Activated T-cell treated with anti-CD3 and anti-CD28 coated beads, Interleukin-2, amount 50 U/mL, for 72 hours (primary cell): ENCODE measurements around the gene HSPA13. TPM values are rescaled to one million over a fixed set of nuclear protein-coding genes. Genes with fewer than 3 reads are reported as not detected.
"Not testable (repeated sequence)": the region's sequence is repeated elsewhere in the genome, so short reads cannot be mapped to it uniquely, and the experiment has no call there.

Experiments used
- ATAC-seq, 2 donors: fragments of 150-1000 bp; cut with Tn5 transposase; replicated peaks in 1 of 2; 2 replicates each; pipeline ENCODE4 v1.10.0; 2021; ENCODE audit warnings: moderate library complexity in 2 of 2, mild to moderate bottlenecking in 1 of 2
- DNase-seq, 2 donors: peaks; one replicate each; pipeline ENCODE4 v3.0.0; 2021 to 2022; ENCODE audit warnings: mixed read lengths in 1 of 2
- H3K27ac Mint-ChIP-seq: one replicate; pipeline ENCODE4 v1.8.0; 2022; ENCODE audit warnings: mild to moderate bottlenecking, moderate library complexity, mixed read lengths
- H3K27me3 Mint-ChIP-seq: one replicate; pipeline ENCODE4 v1.8.0; 2022; ENCODE audit warnings: low read depth, mixed read lengths
- H3K36me3 Mint-ChIP-seq, 2 donors: one replicate each; pipeline ENCODE4 v1.8.0; 2022; ENCODE audit warnings: mixed read lengths in 2 of 2, mild to moderate bottlenecking in 1 of 2; ENCODE audit not compliant: insufficient read depth in 2 of 2
- H3K4me1 Mint-ChIP-seq: one replicate; pipeline ENCODE4 v1.8.0; 2022; ENCODE audit warnings: low read depth, mixed read lengths
- H3K4me3 Mint-ChIP-seq, 2 donors: one replicate each; pipeline ENCODE4 v1.8.0; 2022; ENCODE audit warnings: mild to moderate bottlenecking in 2 of 2, mixed read lengths in 2 of 2, moderate library complexity in 2 of 2
- H3K9me3 Mint-ChIP-seq, 2 donors: one replicate each; pipeline ENCODE4 v1.8.0; 2022; ENCODE audit warnings: mixed read lengths in 2 of 2
- total RNA-seq, 2 donors: library from RNA; stranded (reverse); gene quantifications; one replicate each; pipeline ENCODE4 v1.2.3, GENCODE V29; 2022

The HSPA13 gene
- total RNA-seq, 2 donors from 2014 or later, result 46.9 to 65.5 TPM

DNA sequence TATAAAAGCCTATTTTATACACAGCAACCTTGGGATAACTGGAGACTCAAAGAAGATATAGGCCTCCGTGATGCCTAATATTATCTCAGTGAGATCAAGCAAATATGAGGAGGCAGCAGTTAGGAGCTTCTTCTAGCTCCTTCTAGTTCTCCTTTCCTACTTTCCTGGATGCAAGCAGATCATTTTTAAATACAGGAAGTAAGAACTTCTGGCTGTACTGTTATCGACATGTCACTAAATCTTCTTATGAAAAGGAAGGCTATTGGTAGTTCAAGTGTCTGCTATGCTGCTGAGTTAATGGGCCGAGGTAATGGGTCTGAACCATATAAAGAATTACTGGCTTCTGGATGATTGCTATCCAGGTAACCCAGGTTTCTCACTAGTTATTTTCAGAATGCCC lies 15.9 kb downstream of the HSPA13 start:
- H3K4me3 Mint-ChIP-seq, result no peak overlapping the region
- no peaks in the 10 kb centered on the region for H3K9me3 Mint-ChIP-seq
- no peaks in the 10 kb centered on the region for H3K27me3 Mint-ChIP-seq
- H3K36me3 Mint-ChIP-seq, result no peaks in the 10 kb centered on the region
- ATAC-seq (no peak), DNase-seq (no peak)
- H3K27ac Mint-ChIP-seq, result peak overlapping the region; percentile 40
- H3K4me1 Mint-ChIP-seq, result no peaks in the 10 kb centered on the region

DNA sequence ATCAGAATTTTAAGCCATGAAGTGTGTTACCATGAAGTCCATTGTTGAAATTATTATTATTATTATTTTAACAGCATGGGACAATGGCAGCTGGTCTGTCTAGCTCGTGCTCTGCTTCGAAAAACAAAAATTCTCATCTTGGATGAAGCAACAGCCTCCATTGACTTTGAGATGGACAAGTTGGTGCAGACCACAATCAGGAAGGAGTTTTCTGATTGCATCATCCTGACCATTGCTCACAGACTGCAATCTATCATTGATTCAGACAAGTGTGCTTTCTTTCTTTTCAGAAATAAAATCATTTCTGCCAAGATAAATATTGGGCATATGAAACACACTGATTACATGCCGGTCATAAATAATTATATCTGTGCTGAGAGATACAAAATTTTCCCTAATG lies 21.0 kb downstream of the HSPA13 start:
- H3K27ac Mint-ChIP-seq, result no peak overlapping the region
- no peaks in the 10 kb centered on the region for H3K36me3 Mint-ChIP-seq
- no peaks in the 10 kb centered on the region for H3K4me1 Mint-ChIP-seq
- H3K27me3 Mint-ChIP-seq, result peaks cover 9% of the 10 kb centered on the region
- DNase-seq, result no peak
- ATAC-seq, result no peak
- H3K9me3 Mint-ChIP-seq, result no peaks in the 10 kb centered on the region
- H3K4me3 Mint-ChIP-seq, result no peak overlapping the region

DNA sequence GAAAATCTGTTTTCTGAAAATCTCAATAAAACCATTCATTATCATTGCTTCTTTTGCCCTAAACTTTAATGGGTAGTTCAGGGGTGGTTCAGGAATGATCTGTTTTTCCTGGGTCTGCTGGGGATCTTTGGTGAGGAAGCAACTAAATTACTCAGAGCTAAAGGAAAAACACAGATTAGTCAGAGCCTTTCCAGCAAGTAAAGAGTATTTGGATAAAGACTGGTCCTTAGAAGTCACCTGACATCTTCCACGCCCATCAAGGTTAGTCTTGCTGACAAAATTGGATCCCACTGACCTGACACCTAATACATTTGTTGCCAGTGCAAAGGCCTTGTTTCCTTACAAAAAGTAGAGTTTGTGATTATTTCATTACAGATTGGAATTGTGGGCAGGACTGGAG lies 24.2 kb downstream of the HSPA13 start:
- DNase-seq, result no peak
- Mint-ChIP-seq H3K27ac (no peak overlapping the region), H3K9me3 (no peaks in the 10 kb centered on the region), H3K36me3 (no peaks in the 10 kb centered on the region), H3K4me1 (no peaks in the 10 kb centered on the region), H3K27me3 (peaks cover 20% of the 10 kb centered on the region), H3K4me3 (no peak overlapping the region)
- ATAC-seq, result no peak

DNA sequence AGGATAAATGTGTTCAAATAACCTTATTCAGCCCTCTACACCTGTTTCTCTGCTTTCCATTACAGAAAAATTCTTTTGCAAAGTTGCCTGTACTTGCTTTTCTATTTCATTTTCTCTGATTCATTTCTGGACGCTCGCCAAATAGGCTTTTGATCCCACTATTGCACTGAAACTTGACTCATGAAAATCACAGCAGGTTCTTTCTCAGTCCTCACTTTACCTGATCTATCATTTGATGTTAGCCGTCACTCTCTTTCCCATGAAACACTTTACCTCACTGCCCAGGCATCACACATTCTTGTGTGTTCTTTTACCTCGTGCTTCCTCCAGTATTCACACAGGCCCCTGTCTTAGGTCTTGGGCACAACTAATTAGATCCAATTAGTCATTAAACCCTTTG lies 26.2 kb downstream of the HSPA13 start:
- ATAC-seq (no peak), DNase-seq (no peak)
- no peak overlapping the region for H3K27ac Mint-ChIP-seq
- H3K9me3 Mint-ChIP-seq, result no peaks in the 10 kb centered on the region
- peaks cover 20% of the 10 kb centered on the region for H3K27me3 Mint-ChIP-seq
- no peaks in the 10 kb centered on the region for H3K4me1 Mint-ChIP-seq
- H3K4me3 Mint-ChIP-seq, result no peak overlapping the region
- no peaks in the 10 kb centered on the region for H3K36me3 Mint-ChIP-seq

DNA sequence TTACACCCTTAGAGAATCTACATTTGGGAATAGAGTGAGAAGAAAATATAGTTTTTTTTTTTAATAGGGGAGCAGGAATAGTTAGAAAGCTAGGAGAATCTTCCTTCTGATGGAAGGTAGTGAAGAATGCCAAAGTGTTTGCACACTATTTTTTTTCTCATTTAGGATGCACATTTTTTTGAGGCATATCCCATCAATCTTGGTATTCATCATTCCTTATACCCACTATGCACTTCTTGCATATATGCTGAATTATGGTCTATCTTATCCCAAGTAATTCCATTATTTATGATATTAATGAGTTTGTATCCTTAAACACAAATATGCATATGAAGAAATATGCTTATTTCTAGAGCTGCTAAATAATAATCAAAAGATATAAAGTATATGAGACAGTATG lies 28.4 kb downstream of the HSPA13 start:
- no peak for DNase-seq
- H3K4me1 Mint-ChIP-seq, result no peaks in the 10 kb centered on the region
- H3K27ac Mint-ChIP-seq, result no peak overlapping the region
- no peaks in the 10 kb centered on the region for H3K9me3 Mint-ChIP-seq
- no peak for ATAC-seq
- peaks cover 20% of the 10 kb centered on the region for H3K27me3 Mint-ChIP-seq
- H3K36me3 Mint-ChIP-seq, result no peaks in the 10 kb centered on the region
- H3K4me3 Mint-ChIP-seq, result no peak overlapping the region

DNA sequence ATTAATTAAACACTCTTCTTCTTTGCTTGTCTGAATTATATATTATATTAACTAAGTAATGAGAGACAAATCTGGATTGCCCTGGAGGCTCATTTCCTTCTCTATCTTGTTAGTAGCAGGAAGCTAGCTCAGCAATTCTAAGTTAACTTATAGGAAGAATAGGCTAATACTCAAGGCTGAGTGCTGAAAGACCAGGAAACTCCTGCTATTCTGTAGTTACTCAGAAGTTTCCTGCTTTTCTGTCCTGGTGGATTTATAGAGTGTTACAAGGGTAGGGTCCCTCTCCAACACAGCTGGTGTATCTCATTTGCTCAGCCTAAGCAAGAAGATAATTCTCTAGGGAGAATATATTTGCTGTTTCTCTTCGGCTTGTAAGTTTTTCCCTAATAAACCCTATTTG lies 29.2 kb downstream of the HSPA13 start:
- DNase-seq (no peak), ATAC-seq (no peak)
- Mint-ChIP-seq H3K27me3 (peaks cover 15% of the 10 kb centered on the region), H3K36me3 (no peaks in the 10 kb centered on the region), H3K27ac (no peak overlapping the region), H3K9me3 (no peaks in the 10 kb centered on the region), H3K4me3 (no peak overlapping the region), H3K4me1 (no peaks in the 10 kb centered on the region)

DNA sequence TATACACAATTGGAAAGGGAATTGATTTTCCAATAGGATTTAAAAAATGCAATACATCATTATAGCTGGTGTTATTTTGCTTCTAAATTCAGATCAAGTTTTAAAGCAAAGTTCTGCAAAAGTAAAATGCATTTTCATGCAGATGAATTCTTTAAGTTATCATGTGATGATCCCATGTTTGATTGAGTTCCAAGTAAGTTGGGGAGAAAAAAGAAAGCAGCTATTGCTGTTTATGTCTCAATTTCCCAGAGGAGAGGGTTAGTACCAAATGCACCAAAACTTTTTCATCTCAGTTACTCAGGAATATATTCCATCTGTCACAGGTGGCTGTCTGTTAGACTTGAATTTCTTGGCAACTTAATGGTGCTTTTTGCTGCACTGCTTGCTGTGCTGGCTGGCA lies 29.7 kb downstream of the HSPA13 start:
- DNase-seq (no peak), ATAC-seq (no peak)
- no peaks in the 10 kb centered on the region for H3K4me1 Mint-ChIP-seq
- H3K36me3 Mint-ChIP-seq, result no peaks in the 10 kb centered on the region
- H3K27ac Mint-ChIP-seq, result no peak overlapping the region
- peaks cover 15% of the 10 kb centered on the region for H3K27me3 Mint-ChIP-seq
- no peaks in the 10 kb centered on the region for H3K9me3 Mint-ChIP-seq
- H3K4me3 Mint-ChIP-seq, result no peak overlapping the region

DNA sequence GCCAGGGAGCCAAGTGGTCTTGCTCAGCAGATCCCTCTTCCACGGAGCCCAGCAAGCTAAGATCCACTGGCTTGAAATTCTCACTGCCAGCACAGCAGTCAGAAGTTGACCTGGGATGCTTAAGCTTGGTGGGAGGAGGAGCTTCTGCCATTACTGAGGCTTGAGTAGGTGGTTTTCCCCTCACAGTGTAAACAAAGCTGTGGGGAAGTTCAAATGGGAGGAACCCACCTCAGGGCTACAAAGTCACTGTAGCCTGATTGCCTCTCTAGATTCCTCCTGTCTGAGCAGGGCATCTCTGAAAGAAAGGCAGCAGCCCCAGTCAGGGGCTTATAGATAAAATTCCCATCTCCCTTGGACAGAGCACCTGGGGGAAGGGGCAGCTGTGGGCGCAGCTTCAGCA lies 55.6 kb downstream of the HSPA13 start:
- H3K9me3 Mint-ChIP-seq, H3K27ac Mint-ChIP-seq, H3K4me3 Mint-ChIP-seq, H3K4me1 Mint-ChIP-seq, DNase-seq, H3K36me3 Mint-ChIP-seq, ATAC-seq: not testable (repeated sequence)
- H3K27me3 Mint-ChIP-seq, result peaks cover 14% of the 10 kb centered on the region

DNA sequence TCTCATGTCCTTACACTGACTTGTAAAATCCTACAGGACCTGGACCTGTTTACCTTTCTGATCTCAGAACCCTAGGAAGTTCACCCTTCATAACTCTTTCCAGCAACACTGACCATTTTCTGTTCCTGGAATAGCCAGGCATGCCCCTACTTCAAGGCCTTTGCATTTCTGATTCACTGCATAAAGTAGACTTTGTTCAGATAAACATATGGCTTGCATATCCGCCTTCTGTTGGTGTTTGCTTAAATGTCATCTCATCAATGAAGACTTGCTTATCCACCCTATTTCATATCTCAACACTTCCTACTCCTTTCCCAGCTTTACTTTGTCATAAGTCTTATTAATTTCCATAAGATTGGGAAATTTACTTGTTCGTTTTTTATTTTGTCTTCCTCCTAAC lies 57.4 kb downstream of the HSPA13 start:
- no peaks in the 10 kb centered on the region for H3K4me1 Mint-ChIP-seq
- H3K4me3 Mint-ChIP-seq, result no peak overlapping the region
- ATAC-seq (no peak), DNase-seq (no peak)
- H3K27me3 Mint-ChIP-seq, result peaks cover 14% of the 10 kb centered on the region
- H3K36me3 Mint-ChIP-seq, result peaks cover 0 to 7% of the 10 kb centered on the region in 2 donors
- H3K9me3 Mint-ChIP-seq, result peaks cover 1 to 6% of the 10 kb centered on the region in 2 donors
- H3K27ac Mint-ChIP-seq, result no peak overlapping the region

Other genes starting within 250 kb of the HSPA13 start
- not detected for gene LIPI, start 172.2 kb downstream of the HSPA13 start, total RNA-seq
- 10 to 100 TPM in 1 of 2 donors, 1 to 10 TPM in 1; 4.9 to 10.3 TPM for gene RBM11, start 167.0 kb downstream of the HSPA13 start, total RNA-seq
- 10 to 100 TPM; 65.4 to 69.1 TPM for gene SAMSN1, start 163.2 kb upstream of the HSPA13 start, total RNA-seq